HepG2 (cell line): ENCODE data around the gene AIP. TPM values are rescaled to one million over a fixed set of nuclear protein-coding genes. Genes with fewer than 3 reads are reported as not detected.

Experiments
- CREB3 ChIP-seq: sonication (generic); formaldehyde crosslinking; IDR thresholded peaks from 2 replicates; pipeline ENCODE4 v1.5.0; 2020; ENCODE audit warnings: missing genetic modification reagents
- EP300 ChIP-seq, 3 experiments: sonication (generic) in 1 of 3; formaldehyde crosslinking in 1 of 3; IDR thresholded peaks; 2 replicates each; pipeline versions ENCODE4 v1.5.1 to v1.6.1; 2011 to 2020; ENCODE audit warnings: low read depth in 2 of 3, low read length in 2 of 3, borderline replicate concordance in 1 of 3, improper control_type of control experiment in 1 of 3, mild to moderate bottlenecking in 1 of 3, missing genetic modification reagents in 1 of 3, moderate library complexity in 1 of 3
- FOXA3 ChIP-seq: IDR thresholded peaks from 2 replicates; pipeline ENCODE4 v1.6.1; 2016; ENCODE audit warnings: missing genetic modification reagents, missing compliant biosample characterization
- MYC ChIP-seq: sonication (generic); formaldehyde crosslinking; IDR thresholded peaks from 2 replicates; pipeline ENCODE4 v1.9.0; 2021; ENCODE audit warnings: missing genetic modification reagents, borderline replicate concordance
- PCBP2 ChIP-seq: fragments of 200-400 bp; formaldehyde crosslinking; optimal IDR thresholded peaks from 2 replicates; pipeline ENCODE3; 2018; ENCODE audit warnings: low read length, low read depth; ENCODE audit not compliant: poor library complexity, severe bottlenecking
- PHF5A ChIP-seq: IDR thresholded peaks from one replicate; pipeline ENCODE4 v1.6.1; 2018; ENCODE audit warnings: low read depth, missing genetic modification reagents; ENCODE audit not compliant: unreplicated experiment
- RCOR2 ChIP-seq: IDR thresholded peaks from 2 replicates; pipeline ENCODE4 v1.6.1; 2016; ENCODE audit warnings: missing biosample characterization, missing genetic modification reagents
- RFX1 ChIP-seq: fragments of 450-650 bp; IDR thresholded peaks from 2 replicates; pipeline ENCODE4 v1.6.1; 2017
- RFXANK ChIP-seq: IDR thresholded peaks from 2 replicates; pipeline ENCODE4 v1.6.1; 2016
- RNF2 ChIP-seq: fragments of 450-650 bp; conservative IDR thresholded peaks from 2 replicates; pipeline ENCODE4 v1.6.1; 2016; ENCODE audit warnings: low read depth
- ZNF431 ChIP-seq: sonication (generic); formaldehyde crosslinking; IDR thresholded peaks from 2 replicates; pipeline ENCODE4 v1.9.0; 2022; ENCODE audit warnings: missing genetic modification reagents, low read depth, mild to moderate bottlenecking, borderline replicate concordance
- ZNF562 ChIP-seq: sonication (generic); formaldehyde crosslinking; IDR thresholded peaks from 2 replicates; pipeline ENCODE4 v1.8.0; 2022; ENCODE audit warnings: missing genetic modification reagents, borderline replicate concordance
- ZNF563 ChIP-seq: sonication (generic); formaldehyde crosslinking; IDR thresholded peaks from 2 replicates; pipeline ENCODE4 v1.8.0; 2022; ENCODE audit warnings: mild to moderate bottlenecking, moderate library complexity, missing genetic modification reagents
- ZNF569 ChIP-seq: sonication (generic); formaldehyde crosslinking; IDR thresholded peaks from 2 replicates; pipeline ENCODE4 v1.5.0; 2020; ENCODE audit warnings: mild to moderate bottlenecking, missing genetic modification reagents, moderate library complexity, borderline replicate concordance
- ZNF577 ChIP-seq: sonication (generic); formaldehyde crosslinking; IDR thresholded peaks from 2 replicates; pipeline ENCODE4 v1.4.0; 2020; ENCODE audit warnings: mild to moderate bottlenecking, low read depth, missing genetic modification reagents, borderline replicate concordance
- ZNF646 ChIP-seq: sonication (generic); formaldehyde crosslinking; IDR thresholded peaks from 2 replicates; pipeline ENCODE4 v1.9.0; 2021; ENCODE audit warnings: mild to moderate bottlenecking, missing genetic modification reagents
- ZNF687 ChIP-seq: sonication (generic); formaldehyde crosslinking; IDR thresholded peaks from 2 replicates; pipeline ENCODE4 v1.5.1; 2020; ENCODE audit warnings: mild to moderate bottlenecking, missing genetic modification reagents, moderate library complexity
- polyA plus RNA-seq, 8 experiments: library from polyadenylated mRNA; depleted of rRNA in 3 of 8; stranded (reverse) in 7 of 8; unstranded in 1 of 8; fragments of >200 nt; fragmentation: Illumina TruSeq in 4 of 8; extraction: Trizol in 4 of 8; gene quantifications; 2 replicates each; pipeline versions ENCODE4 v1.2.1 to v1.2.3, GENCODE V29; 2011 to 2016; ENCODE audit warnings: low read depth in 4 of 8, missing spikeins in 1 of 8, mixed read lengths in 1 of 8; ENCODE audit not compliant: insufficient read depth in 1 of 8
- total RNA-seq, 5 experiments: library from RNA; depleted of rRNA; stranded (reverse); fragments of >200 nt; fragmentation: Illumina TruSeq; extraction: Trizol; gene quantifications; 2 replicates each; pipeline ENCODE4 v1.2.3, GENCODE V29; 2016; ENCODE audit warnings: low read depth in 1 of 5

The AIP gene
- total and polyA plus RNA-seq, 2 of the 13 experiments (the other 11 are each of a cell fraction or from before 2014, with no cell fraction given): 51.8 to 110 TPM

- TF ChIP-seq ZNF569 (CRISPR knock-in tag) (no peak), ZNF646 (CRISPR knock-in tag) (no peak), PHF5A (CRISPR knock-in tag) (no peak), ZNF562 (CRISPR knock-in tag) (no peak), ZNF563 (peak; percentile 72; the same call in 1 of the 2 replicates), RFXANK (CRISPR knock-in tag) (no peak), MYC (CRISPR knock-in tag) (peak; percentile 77), ZNF431 (CRISPR knock-in tag) (peak; percentile 69; the same call in 1 of the 2 replicates), RFX1 (no peak), EP300 (IDR thresholded peaks at IDR 0.05; ENCODE audit: low read depth in 2 of 2, low read length in 2 of 2) (peak in 1 of 2 experiments; percentile 26; a peak in 2 of 4 replicates), EP300 (CRISPR knock-in tag; IDR thresholded peaks at IDR 0.05; ENCODE audit: borderline replicate concordance) (no peak), FOXA3 (no peak), CREB3 (CRISPR knock-in tag) (0 out of 2 replicates have a peak, but pooled peaks have one; percentile 26), ZNF687 (CRISPR knock-in tag) (peak; percentile 76), RCOR2 (CRISPR knock-in tag) (no peak), ZNF577 (CRISPR knock-in tag) (no peak), PCBP2 (no peak), RNF2 (no peak)
Observed at GRCh38 chr11:67468759-67469507, 13.9 kb upstream of the AIP start, which contains the start of gene TMEM134 (continued).
